ENCODE measurements around the gene SC5D. TPM values are rescaled to one million over a fixed set of nuclear protein-coding genes. Genes with fewer than 3 reads are reported as not detected.

SC5D gene, protein sequence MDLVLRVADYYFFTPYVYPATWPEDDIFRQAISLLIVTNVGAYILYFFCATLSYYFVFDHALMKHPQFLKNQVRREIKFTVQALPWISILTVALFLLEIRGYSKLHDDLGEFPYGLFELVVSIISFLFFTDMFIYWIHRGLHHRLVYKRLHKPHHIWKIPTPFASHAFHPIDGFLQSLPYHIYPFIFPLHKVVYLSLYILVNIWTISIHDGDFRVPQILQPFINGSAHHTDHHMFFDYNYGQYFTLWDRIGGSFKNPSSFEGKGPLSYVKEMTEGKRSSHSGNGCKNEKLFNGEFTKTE
- total RNA-seq = 20.7 TPM
- long read RNA-seq, transcript SC5D-201 (5 exons, 2,456 nt) = major isoform, 27 of 28 reads
- long read RNA-seq, partial matches to known transcripts = 1 of 28 reads
- long read RNA-seq, other reads (novel, unspliced or antisense) = 0 of 28 reads

- peak; percentile 99 for ATAC-seq
- intact Hi-C loops (cut with micrococcal nuclease) = no loop called here
- peak; percentile 98 for DNase-seq
Measured at GRCh38 chr11:121292495-121293287, at the start of gene SC5D. Gene SC5D (plus strand): TSS chr11:121292771. CDS start chr11:121303376, 10,605 bp downstream.

- intact Hi-C loops (cut with micrococcal nuclease) = no loop called here
- ATAC-seq (no peak), DNase-seq (no peak)
Measured at GRCh38 chr11:121244884-121245283, 47.7 kb upstream of the SC5D start.

GRCh38 chr11:121246021-121246768 lies 46.4 kb upstream of the SC5D start:
- intact Hi-C loops (cut with micrococcal nuclease) = no loop called here
- no peak for ATAC-seq
- DNase-seq = no peak

- intact Hi-C loops (cut with micrococcal nuclease) = no loop called here
- no peak for ATAC-seq
- DNase-seq = no peak
Measured at GRCh38 chr11:121246769-121247035, 45.9 kb upstream of the SC5D start.

DNA sequence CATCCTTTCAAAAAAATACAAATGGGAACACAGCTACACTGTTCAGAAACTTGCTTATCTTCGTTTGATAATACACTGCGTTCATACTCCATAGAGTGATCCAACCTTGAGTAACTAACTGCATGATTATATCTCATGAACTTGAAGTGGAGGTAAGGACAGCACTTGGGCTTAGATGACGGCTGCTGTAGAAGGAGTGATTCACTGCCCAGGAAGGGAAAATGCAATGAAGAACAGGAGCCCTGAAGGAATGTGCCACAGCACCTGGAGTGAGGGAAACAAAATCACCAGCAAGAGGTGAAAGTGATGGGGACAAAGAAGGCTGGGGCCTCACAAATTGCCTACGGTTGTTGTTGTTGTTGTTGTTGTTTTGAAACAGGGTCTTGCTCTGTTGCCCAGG lies 44.1 kb upstream of the SC5D start:
- DNase-seq = no peak
- no peak for ATAC-seq
- intact Hi-C loops (cut with micrococcal nuclease) = no loop called here

GRCh38 chr11:121249039-121249663 lies 43.4 kb upstream of the SC5D start:
- intact Hi-C loops (cut with micrococcal nuclease) = no loop called here
- no peak for DNase-seq
- no peak for ATAC-seq

DNA sequence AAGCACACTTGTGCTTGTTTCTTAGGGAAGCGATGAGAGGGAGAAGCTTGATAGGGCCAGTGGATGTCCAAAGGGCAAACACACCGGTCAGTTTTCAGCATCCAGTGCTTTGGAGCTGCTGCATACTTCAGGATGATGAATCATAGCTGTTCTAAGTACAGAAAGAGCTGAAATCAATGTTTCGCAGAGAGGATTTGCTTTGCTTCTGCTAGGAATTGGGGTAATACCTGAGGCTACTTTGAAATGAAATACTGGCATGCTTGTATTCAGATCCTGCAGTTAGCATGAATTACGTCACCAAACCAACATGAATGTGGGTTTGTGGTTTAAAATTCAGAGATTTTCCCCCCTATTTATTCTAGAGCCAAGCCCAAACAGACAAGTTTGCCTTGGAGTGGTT lies 41.7 kb upstream of the SC5D start:
- DNase-seq (no peak), ATAC-seq (no peak)
- intact Hi-C loops (cut with micrococcal nuclease) = no loop called here

DNA sequence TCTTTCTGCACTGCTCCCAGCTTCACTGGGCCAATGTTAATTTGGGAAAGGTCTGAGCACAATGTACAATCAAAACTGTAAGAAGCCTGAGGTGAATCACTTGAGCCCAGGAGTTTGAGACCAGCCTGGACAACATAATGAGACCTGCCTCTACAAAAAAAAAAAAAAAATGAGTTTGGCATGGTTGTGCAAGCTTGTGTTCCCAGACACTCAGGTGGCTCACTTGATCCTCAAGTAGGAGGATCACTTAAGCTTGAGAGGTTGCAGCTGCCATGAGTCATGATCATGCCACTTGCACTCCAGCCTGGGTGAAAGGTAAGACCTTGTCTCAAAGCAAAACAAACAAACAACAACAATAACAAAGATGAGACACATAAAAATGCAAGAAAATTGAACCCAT lies 38.6 kb upstream of the SC5D start:
- intact Hi-C loops (cut with micrococcal nuclease) = no loop called here
- no peak for ATAC-seq

GRCh38 chr11:121254756-121255155 lies 37.8 kb upstream of the SC5D start:
- intact Hi-C loops (cut with micrococcal nuclease) = no loop called here
- DNase-seq (no peak), ATAC-seq (no peak)

More for the DNA sequence above, 38.6 kb upstream of the SC5D start:
- DNase-seq = no peak

GRCh38 chr11:121255473-121256125 lies 37.0 kb upstream of the SC5D start:
- DNase-seq (no peak), ATAC-seq (no peak)
- intact Hi-C loops (cut with micrococcal nuclease) = no loop called here

DNA sequence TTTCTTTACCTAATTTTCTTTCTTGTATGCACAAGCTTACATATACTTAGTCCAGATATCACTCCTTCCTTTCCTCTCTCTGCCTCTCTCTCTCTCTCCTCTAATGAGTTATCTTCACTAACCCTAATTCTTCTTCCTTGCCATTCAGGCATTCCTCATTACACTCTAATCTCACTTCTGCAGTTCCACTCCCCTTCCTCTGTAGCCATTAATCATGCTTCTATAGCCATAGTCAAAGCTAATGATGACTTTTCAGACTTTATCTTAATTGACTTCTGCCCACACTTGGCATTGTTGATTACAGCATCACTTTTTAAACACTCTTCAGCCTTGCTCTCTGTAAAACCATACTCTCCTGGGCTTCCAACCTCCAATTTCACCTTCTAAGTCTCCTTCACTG lies 35.3 kb upstream of the SC5D start:
- DNase-seq (no peak), ATAC-seq (no peak)
- intact Hi-C loops (cut with micrococcal nuclease) = no loop called here

- no peak for DNase-seq
- intact Hi-C loops (cut with micrococcal nuclease) = no loop called here
- no peak for ATAC-seq
Measured at GRCh38 chr11:121257976-121258375, 34.6 kb upstream of the SC5D start.

DNA sequence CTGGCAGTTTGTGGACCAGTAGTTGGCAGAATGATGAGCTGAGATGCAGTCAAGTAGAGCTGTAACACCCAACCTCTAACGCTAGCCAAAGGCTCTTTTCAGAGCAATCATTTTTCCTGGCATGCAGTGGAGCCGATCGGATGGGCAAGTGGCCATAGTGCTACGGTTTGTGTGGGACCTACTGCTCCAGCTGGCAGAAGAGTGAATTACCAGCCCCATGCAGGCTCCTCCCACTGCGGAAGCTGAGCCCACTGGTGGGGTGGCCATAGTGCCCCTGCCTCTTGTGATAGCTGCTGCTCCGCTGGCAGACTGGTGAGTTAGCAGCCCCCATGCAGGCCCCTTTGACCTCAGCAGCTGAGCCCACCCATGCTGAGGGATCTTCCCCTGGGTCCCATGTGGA lies 27.0 kb upstream of the SC5D start:
- no peak for DNase-seq
- ATAC-seq = no peak
- intact Hi-C loops (cut with micrococcal nuclease) = no loop called here

- DNase-seq (no peak), ATAC-seq (no peak)
- intact Hi-C loops (cut with micrococcal nuclease) = no loop called here
Measured at GRCh38 chr11:121268581-121268980, 24.0 kb upstream of the SC5D start.

- ATAC-seq (no peak), DNase-seq (no peak)
- intact Hi-C loops (cut with micrococcal nuclease) = no loop called here
Measured at GRCh38 chr11:121270001-121270678, 22.4 kb upstream of the SC5D start.

DNA sequence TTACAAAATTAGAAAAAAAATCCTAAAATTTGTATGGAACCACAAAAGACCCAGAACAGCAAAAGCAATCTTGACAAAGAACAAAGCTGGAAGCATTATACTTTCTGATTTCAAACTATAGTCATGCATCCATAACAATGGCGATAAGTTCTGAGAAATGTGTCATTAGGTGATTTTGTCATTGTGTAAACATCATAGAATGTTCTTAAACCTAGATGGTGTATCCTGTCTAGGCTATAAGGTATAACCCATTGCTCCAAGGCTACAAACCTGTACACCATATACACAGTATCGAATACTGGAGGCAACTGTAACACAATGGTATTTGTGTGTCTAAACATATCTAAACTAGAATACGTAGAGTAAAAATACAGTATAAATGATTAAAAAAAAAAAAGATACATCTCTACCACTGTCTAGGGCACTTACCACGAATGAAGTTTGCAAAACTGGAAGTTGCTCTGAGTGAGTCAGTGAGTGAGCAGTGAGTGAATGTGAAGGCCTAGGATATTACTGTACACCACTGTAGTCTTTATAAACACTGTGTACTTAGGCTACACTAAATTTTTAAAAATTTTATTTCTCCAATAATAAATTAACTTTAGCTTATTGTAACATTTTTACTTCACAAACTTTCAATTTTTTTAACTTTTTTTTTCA lies 18.1 kb upstream of the SC5D start:
- no peak for DNase-seq
- no peak for ATAC-seq
- intact Hi-C loops (cut with micrococcal nuclease) = no loop called here

GRCh38 chr11:121281698-121282097 lies 10.9 kb upstream of the SC5D start:
- intact Hi-C loops (cut with micrococcal nuclease) = no loop called here
- ATAC-seq (no peak), DNase-seq (no peak)

DNA sequence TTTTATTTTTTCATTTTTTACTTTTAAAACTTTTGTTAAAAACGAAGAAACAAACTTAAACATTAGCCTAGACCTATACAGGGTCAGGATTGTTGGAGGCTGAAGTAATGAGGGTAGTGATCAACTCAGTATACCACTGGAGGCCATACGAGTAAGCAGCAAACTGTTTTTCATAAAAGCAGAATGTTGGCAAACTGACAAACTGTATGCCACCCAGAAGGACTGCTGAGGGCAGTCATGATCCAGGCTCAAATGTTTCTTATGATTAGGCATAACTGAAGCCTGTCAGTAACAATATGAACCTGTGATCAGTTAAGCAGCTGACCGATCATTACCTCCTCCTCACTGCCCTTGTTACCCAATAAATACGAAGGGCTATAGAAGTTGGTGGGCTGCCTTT lies 10.2 kb upstream of the SC5D start:
- DNase-seq (no peak), ATAC-seq (no peak)
- intact Hi-C loops (cut with micrococcal nuclease) = no loop called here

All from left ventricle myocardium superior (tissue), 1 donor.